ENCODE data around the gene NOSIP. TPM values are rescaled to one million over a fixed set of nuclear protein-coding genes. Genes with fewer than 3 reads are reported as not detected.

Gene NOSIP
- total RNA-seq, 1 experiment from 2014 or later: 97.9 TPM

DNA sequence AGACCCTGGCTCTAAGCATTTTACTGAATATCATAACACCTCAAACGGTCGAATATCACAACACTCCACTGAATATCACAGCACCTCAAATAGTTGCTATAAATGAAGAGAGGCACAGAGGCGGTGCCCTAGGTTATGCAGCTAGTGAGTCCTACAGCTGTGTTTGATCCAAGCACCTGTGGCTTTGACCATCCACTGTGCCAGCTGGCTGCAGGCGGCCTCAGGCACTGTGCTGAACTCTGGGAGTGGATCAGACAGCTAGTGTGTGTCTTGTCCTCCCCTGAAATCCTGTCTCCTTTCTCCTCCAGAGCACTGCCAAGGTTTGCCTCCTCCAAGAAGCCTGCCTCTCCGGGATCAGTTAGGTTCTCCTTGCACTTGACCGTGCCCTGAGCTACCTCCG, 7.3 kb downstream of the NOSIP start:
- no peak for ATAC-seq
- Mint-ChIP-seq H3K36me3 (peaks cover 8% of the 10 kb centered on the region; the same call in 1 of the 2 replicates), H3K4me3 (no peak overlapping the region), H3K27ac (peak overlapping the region; percentile 55; the same call in 1 of the 2 replicates), H3K9me3 (no peaks in the 10 kb centered on the region), H3K4me1 (peaks cover 14% of the 10 kb centered on the region), H3K27me3 (ENCODE audit: low read depth) (no peaks in the 10 kb centered on the region; the same call in 1 of the 2 replicates)
- no peak for DNase-seq (ENCODE audit: low spot score)
- ChIA-PET POLR2A (no interaction called here), CTCF (interaction anchor here (0.9 to 3.5 kb wide), 4 partner anchors 14 to 104 kb away, joined by 3 to 95 read pairs (median 4); partner anchors contain the start of gene PRMT1)
- no peak for TF ChIP-seq TCF7 (CRISPR knock-in tag; IDR thresholded peaks at IDR 0.05; ENCODE audit: low read depth)
- TF ChIP-seq, protein P1, sequence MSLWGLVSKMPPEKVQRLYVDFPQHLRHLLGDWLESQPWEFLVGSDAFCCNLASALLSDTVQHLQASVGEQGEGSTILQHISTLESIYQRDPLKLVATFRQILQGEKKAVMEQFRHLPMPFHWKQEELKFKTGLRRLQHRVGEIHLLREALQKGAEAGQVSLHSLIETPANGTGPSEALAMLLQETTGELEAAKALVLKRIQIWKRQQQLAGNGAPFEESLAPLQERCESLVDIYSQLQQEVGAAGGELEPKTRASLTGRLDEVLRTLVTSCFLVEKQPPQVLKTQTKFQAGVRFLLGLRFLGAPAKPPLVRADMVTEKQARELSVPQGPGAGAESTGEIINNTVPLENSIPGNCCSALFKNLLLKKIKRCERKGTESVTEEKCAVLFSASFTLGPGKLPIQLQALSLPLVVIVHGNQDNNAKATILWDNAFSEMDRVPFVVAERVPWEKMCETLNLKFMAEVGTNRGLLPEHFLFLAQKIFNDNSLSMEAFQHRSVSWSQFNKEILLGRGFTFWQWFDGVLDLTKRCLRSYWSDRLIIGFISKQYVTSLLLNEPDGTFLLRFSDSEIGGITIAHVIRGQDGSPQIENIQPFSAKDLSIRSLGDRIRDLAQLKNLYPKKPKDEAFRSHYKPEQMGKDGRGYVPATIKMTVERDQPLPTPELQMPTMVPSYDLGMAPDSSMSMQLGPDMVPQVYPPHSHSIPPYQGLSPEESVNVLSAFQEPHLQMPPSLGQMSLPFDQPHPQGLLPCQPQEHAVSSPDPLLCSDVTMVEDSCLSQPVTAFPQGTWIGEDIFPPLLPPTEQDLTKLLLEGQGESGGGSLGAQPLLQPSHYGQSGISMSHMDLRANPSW (CRISPR knock-in tag; conservative IDR thresholded peaks at IDR 0.05; ENCODE audit: low read depth): no peak

DNA sequence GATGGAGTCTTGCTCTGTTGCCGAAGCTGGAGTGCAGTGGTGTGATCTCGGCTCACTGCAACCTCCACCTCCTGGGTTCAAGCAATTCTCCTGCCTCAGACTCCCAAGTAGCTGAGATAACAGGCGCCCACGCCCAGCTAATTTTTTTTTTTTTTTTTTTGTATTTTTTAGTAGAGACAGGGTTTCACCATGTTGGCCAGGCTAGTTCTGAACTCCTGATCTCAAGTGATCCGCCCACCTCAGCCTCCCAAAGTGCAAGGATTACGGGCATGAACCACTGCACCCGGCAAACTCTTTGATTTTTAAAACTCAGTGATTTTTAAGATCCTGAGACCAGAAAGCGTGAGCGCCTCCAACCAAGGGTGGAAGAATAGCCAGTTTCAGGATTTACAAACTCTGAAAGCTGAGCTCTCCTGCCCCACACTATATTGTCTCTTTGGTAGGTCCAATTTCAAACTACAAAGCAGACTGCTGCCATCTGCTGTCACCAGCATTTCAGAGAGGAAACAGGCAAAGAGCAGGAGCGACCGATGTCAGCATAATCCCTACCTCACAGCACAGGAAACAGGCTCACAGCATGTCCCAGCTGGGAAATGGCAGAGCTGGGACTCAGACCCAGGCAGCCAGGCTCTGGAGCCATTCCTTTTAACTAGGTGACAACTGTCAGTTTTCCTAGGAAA, 9.2 kb downstream of the NOSIP start:
- Mint-ChIP-seq H3K36me3 (peaks cover 5% of the 10 kb centered on the region; the same call in 1 of the 2 replicates), H3K27me3 (ENCODE audit: low read depth) (no peaks in the 10 kb centered on the region), H3K4me3 (no peak overlapping the region), H3K4me1 (peaks cover 14% of the 10 kb centered on the region), H3K27ac (peak overlapping the region; percentile 87), H3K9me3 (no peaks in the 10 kb centered on the region)
- TF ChIP-seq FOXK1 (CRISPR knock-in tag; IDR thresholded peaks at IDR 0.05): 0 out of 2 replicates have a peak, but pooled peaks have one; percentile 21
- TF ChIP-seq, protein P2, sequence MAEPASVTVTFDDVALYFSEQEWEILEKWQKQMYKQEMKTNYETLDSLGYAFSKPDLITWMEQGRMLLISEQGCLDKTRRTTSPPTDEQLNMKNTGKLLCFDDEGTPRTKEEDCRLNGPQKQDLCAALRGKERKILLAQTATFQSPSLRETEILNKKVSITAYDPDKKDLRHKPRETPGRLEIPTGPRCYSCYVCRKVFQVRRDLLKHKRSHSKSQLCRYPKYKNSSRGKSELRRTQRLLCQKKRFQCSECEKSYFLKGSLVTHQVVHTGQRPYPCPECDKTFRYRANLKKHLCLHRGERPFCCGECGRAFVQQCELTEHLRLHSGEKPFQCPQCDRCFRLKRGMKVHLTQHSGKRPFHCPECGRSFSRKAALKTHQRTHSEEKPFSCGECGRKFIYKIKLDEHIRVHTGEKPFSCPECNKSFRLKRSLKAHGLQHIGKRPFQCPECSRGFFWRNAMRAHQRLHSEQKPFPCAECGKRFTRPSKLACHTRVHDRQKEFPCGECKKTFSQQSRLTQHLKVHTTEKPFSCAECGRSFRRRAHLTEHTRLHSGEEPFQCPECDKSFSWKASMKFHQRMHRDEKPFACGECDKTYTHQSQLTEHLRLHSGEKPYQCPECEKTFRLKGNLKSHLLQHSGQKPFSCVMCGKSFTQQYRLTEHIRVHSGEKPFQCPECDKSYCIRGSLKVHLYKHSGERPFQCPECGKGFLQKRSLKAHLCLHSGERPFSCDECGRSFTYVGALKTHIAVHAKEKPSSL (CRISPR knock-in tag; conservative IDR thresholded peaks at IDR 0.05): no peak
- TF ChIP-seq ZBTB21 (CRISPR knock-in tag; IDR thresholded peaks at IDR 0.05; ENCODE audit: borderline replicate concordance): no peak
- TF ChIP-seq SP1 (CRISPR knock-in tag; conservative IDR thresholded peaks at IDR 0.05): 0 out of 2 replicates have a peak, but pooled peaks have one; percentile 24
- ATAC-seq: peak; percentile 73
- CTCF ChIA-PET: interaction anchor here (0.5 to 3.6 kb wide), 45 partner anchors 9 to 291 kb away, joined by 3 to 95 read pairs (median 5); partner anchors contain the start of genes AP2A1, FCGRT, FLT3LG and NOSIP
- no peak for DNase-seq (ENCODE audit: low spot score)
- POLR2A ChIA-PET: interaction anchor here (0.7 to 1.7 kb wide), 4 partner anchors 10 to 858 kb away, joined by 4 to 6 read pairs (median 6); partner anchors contain the start of genes NOSIP and RRAS

DNA sequence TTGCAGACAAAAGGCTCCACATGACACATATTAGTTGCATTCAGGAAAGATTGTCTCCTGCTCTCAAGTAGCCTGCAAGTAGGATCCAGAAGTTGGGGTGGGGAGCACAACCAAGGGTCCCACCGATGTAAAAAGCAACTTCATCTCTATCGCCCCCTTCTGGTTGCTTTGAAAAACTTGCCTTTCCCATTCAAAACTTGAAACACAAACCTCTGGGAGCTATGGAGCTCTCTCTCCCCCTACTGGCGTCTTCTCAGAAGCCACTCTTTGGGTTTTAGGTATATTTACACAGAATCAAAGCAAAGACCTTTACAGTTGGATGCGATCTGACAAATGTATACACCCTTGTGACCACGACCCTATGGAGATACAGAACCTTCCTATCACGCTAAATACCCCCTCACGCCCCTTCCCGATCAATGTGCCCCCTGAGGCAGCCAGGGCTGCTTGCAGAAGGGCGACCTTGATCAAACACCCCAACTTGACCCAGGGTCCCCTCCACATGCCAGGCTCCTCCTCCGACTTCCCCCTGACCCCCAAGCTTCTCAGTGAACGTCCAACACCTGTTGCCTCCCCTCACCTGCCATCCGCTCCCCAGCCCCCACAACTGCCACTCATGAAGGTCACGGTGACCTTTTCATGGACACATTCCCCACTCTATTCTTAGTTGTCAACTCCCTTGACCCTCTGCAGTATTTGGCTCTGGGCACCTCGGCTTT, 10.1 kb downstream of the NOSIP start:
- H3K27ac Mint-ChIP-seq: peak overlapping the region; percentile 76
- no peaks in the 10 kb centered on the region for H3K27me3 Mint-ChIP-seq (ENCODE audit: low read depth)
- peaks cover 3% of the 10 kb centered on the region; the same call in 1 of the 2 replicates for H3K36me3 Mint-ChIP-seq
- TF ChIP-seq IRF2 (CRISPR knock-in tag; IDR thresholded peaks at IDR 0.05; ENCODE audit: borderline replicate concordance, low read depth) (no peak), TEAD1 (CRISPR knock-in tag; IDR thresholded peaks at IDR 0.05) (no peak), EMX1 (CRISPR knock-in tag; IDR thresholded peaks at IDR 0.05) (0 out of 2 replicates have a peak, but pooled peaks have one; percentile 50), TEAD4 (CRISPR knock-in tag; IDR thresholded peaks at IDR 0.05) (no peak), TCF7 (CRISPR knock-in tag; IDR thresholded peaks at IDR 0.05; ENCODE audit: low read depth) (no peak), ZNF423 (CRISPR knock-in tag; IDR thresholded peaks at IDR 0.05) (no peak), RORB (CRISPR knock-in tag; IDR thresholded peaks at IDR 0.05) (no peak)
- TF ChIP-seq, protein P3, sequence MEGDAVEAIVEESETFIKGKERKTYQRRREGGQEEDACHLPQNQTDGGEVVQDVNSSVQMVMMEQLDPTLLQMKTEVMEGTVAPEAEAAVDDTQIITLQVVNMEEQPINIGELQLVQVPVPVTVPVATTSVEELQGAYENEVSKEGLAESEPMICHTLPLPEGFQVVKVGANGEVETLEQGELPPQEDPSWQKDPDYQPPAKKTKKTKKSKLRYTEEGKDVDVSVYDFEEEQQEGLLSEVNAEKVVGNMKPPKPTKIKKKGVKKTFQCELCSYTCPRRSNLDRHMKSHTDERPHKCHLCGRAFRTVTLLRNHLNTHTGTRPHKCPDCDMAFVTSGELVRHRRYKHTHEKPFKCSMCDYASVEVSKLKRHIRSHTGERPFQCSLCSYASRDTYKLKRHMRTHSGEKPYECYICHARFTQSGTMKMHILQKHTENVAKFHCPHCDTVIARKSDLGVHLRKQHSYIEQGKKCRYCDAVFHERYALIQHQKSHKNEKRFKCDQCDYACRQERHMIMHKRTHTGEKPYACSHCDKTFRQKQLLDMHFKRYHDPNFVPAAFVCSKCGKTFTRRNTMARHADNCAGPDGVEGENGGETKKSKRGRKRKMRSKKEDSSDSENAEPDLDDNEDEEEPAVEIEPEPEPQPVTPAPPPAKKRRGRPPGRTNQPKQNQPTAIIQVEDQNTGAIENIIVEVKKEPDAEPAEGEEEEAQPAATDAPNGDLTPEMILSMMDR (IDR thresholded peaks at IDR 0.05): peak; percentile 93
- peak overlapping the region; percentile 3; the same call in 1 of the 2 replicates for H3K4me3 Mint-ChIP-seq
- DNase-seq (ENCODE audit: low spot score) (peak; percentile 62), ATAC-seq (peak; percentile 78)
- POLR2A ChIA-PET: interaction anchor here (1.2 to 1.7 kb wide), 3 partner anchors 10 to 70 kb away, joined by 4 to 6 read pairs (median 5); partner anchors contain the start of genes NOSIP and RRAS
- peaks cover 14% of the 10 kb centered on the region for H3K4me1 Mint-ChIP-seq
- CTCF ChIA-PET: interaction anchor here (0.6 to 3.6 kb wide), 60 partner anchors 8 to 360 kb away, joined by 3 to 95 read pairs (median 5); partner anchors contain the start of genes AP2A1, FCGRT, FLT3LG and NOSIP
- H3K9me3 Mint-ChIP-seq: no peaks in the 10 kb centered on the region
